Right lobe of liver (tissue), 6 donors: ENCODE measurements around the gene RBKS. TPM values are rescaled to one million over a fixed set of nuclear protein-coding genes. Genes with fewer than 3 reads are reported as not detected.
A peak's percentile ranks its signal among the peaks of the same experiment; 100 is the strongest.

Experiments used
- ATAC-seq, 4 donors: fragments of 200-7000 bp; cut with Tn5 transposase; one replicate each; pipeline ENCODE4 v1.9.1; 2020; ENCODE audit warnings: mild to moderate bottlenecking in 4 of 4, moderate library complexity in 4 of 4
- DNase-seq, 3 donors: peaks; one replicate each; pipeline ENCODE4 v3.0.0-alpha.2; 2020
- H3K27ac ChIP-seq, 3 donors: fragments of 200-600 bp; one replicate each; pipeline ENCODE4 v1.8.0; 2022
- H3K27me3 ChIP-seq, 2 donors: fragments of 200-600 bp; one replicate each; pipeline ENCODE4 v1.8.0; 2022
- H3K36me3 ChIP-seq, 4 donors: fragments of 200-600 bp; sonication (generic) in 1 of 4; one replicate each; pipeline versions ENCODE4 v1.5.1 to v1.8.0; 2017 to 2022; ENCODE audit warnings: control low read depth in 1 of 4
- H3K4me1 ChIP-seq, 4 donors: fragments of 200-600 bp; sonication (generic) in 1 of 4; one replicate each; pipeline versions ENCODE4 v1.5.1 to v1.8.0; 2017 to 2022; ENCODE audit warnings: control low read depth in 1 of 4
- H3K4me3 ChIP-seq, 3 donors: fragments of 200-600 bp; one replicate each; pipeline ENCODE4 v1.8.0; 2022
- H3K9me3 ChIP-seq, 4 donors: fragments of 200-600 bp; sonication (generic) in 1 of 4; one replicate each; pipeline versions ENCODE4 v1.5.1 to v1.8.0; 2017 to 2022; ENCODE audit warnings: control low read depth in 1 of 4
- CTCF ChIP-seq, 4 donors: fragments of 200-600 bp in 3 of 4; fragments of 450-650 bp in 1 of 4; IDR thresholded peaks; one replicate each; pipeline versions ENCODE4 v1.5.1 to v1.8.0; 2016 to 2022; ENCODE audit warnings: antibody characterized with exemption in 4 of 4, mild to moderate bottlenecking in 2 of 4
- POLR2A ChIP-seq: fragments of 450-650 bp; IDR thresholded peaks from one replicate; pipeline ENCODE4 v1.6.1; 2017; ENCODE audit warnings: antibody characterized with exemption, mild to moderate bottlenecking
- WGBS: methylation state at CpG from one replicate; pipeline ENCODE4 v1.1.6; 2018; ENCODE audit warnings: low coverage, low lambda C conversion rate; ENCODE audit not compliant: insufficient coverage; ENCODE audit errors: missing lambda C conversion rate; 5-methylcytosine and 5-hydroxymethylcytosine counted together
- intact Hi-C, 2 donors: fragments of 100-400 bp; cut with DNase I; formaldehyde crosslinking; loops; one replicate each; pipeline versions ENCODE4 v1.11.2 to v1.14.1; 2022
- total RNA-seq, 6 experiments: library from RNA; depleted of rRNA in 2 of 6; stranded (reverse); fragments of >200 nt in 2 of 6; fragmentation: NEBNext Ultra II Directional in 3 of 6; extraction: Animal tissue kit (Norgen Biotek cat#: 25700) in 3 of 6; gene quantifications; one replicate each; pipeline versions ENCODE4 v1.1.0 to v1.2.4, GENCODE V29; 2016 to 2023
- donor health status: DM: no; HTN: yes; CAD: no.
- donor health status: DM: no; HTN: no; CAD: no.
- donor health status: DM: no; HTN: no; CAD: no.
- donor health status: DM: no; HTN: yes; CAD: no.
- donor health status: DM: no; HTN: yes; CAD: no.

The RBKS gene
- total RNA-seq, 6 experiments from 2014 or later = 13.5 to 18.6 (median 16.0) TPM

- Histone ChIP-seq H3K27me3 (no peaks in the 10 kb centered on the region), H3K4me1 (peaks cover 0 to 18% (median 3%) of the 10 kb centered on the region in 4 donors), H3K36me3 (no peaks in the 10 kb centered on the region), H3K9me3 (no peaks in the 10 kb centered on the region), H3K27ac (peak overlapping the region in 1 of 3 donors; percentile 65), H3K4me3 (no peak overlapping the region)
- ATAC-seq = peak in 3 of 4 donors; percentile 21 to 44 (median 34)
- WGBS = 47% methylated on average over 5 of the region's 5 CpGs
- TF ChIP-seq POLR2A (no peak), CTCF (IDR thresholded peaks at IDR 0.05) (no peak)
- DNase-seq = no peak
- intact Hi-C loops = no loop called here
Observed at GRCh38 chr2:27915191-27915590, 25.0 kb upstream of the RBKS start.

- no peaks in the 10 kb centered on the region for H3K27me3 ChIP-seq
- no peaks in the 10 kb centered on the region for H3K36me3 ChIP-seq
- H3K9me3 ChIP-seq = no peaks in the 10 kb centered on the region
- ATAC-seq (no peak), DNase-seq (no peak)
- TF ChIP-seq POLR2A = no peak
- no peak for TF ChIP-seq CTCF (IDR thresholded peaks at IDR 0.05)
- H3K27ac ChIP-seq = peak overlapping the region in 1 of 3 donors; percentile 65
- no peak overlapping the region for H3K4me3 ChIP-seq
- intact Hi-C loops = no loop called here
- peaks cover 0 to 16% (median 3%) of the 10 kb centered on the region in 4 donors for H3K4me1 ChIP-seq
Observed at GRCh38 chr2:27914805-27915175, 24.6 kb upstream of the RBKS start.

GRCh38 chr2:27914041-27914804, 24.0 kb upstream of the RBKS start:
- H3K4me3 ChIP-seq = no peak overlapping the region
- no peaks in the 10 kb centered on the region for H3K9me3 ChIP-seq
- DNase-seq = no peak
- intact Hi-C loops = no loop called here
- H3K27ac ChIP-seq = no peak overlapping the region
- no peaks in the 10 kb centered on the region for H3K27me3 ChIP-seq
- WGBS = 50% methylated on average over 2 of the region's 2 CpGs
- no peaks in the 10 kb centered on the region for H3K36me3 ChIP-seq
- no peak for TF ChIP-seq CTCF (IDR thresholded peaks at IDR 0.05)
- no peak for TF ChIP-seq POLR2A
- peak in 3 of 4 donors; percentile 12 to 51 (median 40) for ATAC-seq
- peaks cover 0 to 16% (median 3%) of the 10 kb centered on the region in 4 donors for H3K4me1 ChIP-seq

- Histone ChIP-seq H3K27me3 (no peaks in the 10 kb centered on the region), H3K9me3 (no peaks in the 10 kb centered on the region), H3K36me3 (no peaks in the 10 kb centered on the region), H3K4me1 (peaks cover 0 to 16% (median 3%) of the 10 kb centered on the region in 4 donors), H3K4me3 (no peak overlapping the region), H3K27ac (no peak overlapping the region)
- ATAC-seq = no peak
- intact Hi-C loops = no loop called here
- TF ChIP-seq CTCF (IDR thresholded peaks at IDR 0.05) (no peak), POLR2A (no peak)
- DNase-seq = no peak
- WGBS = 90% methylated on average over 2 of the region's 2 CpGs
Observed at GRCh38 chr2:27912512-27912911, 22.3 kb upstream of the RBKS start.
